GM21786 (cell line): ENCODE results near the gene ZNF14.
"Not testable (repeated sequence)": the region's sequence is repeated elsewhere in the genome, so short reads cannot be mapped to it uniquely, and the experiment has no call there.

Experiments
- ATAC-seq: cut with Tn5 transposase; IDR thresholded peaks from one replicate; pipeline ENCODE4 v1.9.1; 2021; ENCODE audit not compliant: unreplicated experiment

Gene ZNF14

DNA sequence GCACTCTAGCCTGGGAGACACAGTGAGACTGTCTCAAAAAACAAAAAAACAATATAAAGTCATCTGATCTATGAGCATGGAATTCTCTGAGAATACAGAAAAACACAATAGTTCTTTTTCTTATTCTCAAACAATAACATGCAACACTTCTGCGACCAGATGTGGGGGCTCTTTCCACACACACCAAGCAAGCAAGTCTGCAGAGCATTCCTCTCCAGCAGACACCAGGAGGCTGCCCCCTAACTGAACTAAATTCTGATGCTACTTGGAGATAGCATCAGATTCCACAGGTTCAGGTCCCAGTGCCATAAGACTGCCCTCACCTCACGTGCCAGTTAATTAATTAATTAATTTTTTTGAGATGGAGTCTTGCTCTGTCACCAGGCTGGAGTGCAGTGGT lies 36.5 kb downstream of the ZNF14 start:
- ATAC-seq = no peak

DNA sequence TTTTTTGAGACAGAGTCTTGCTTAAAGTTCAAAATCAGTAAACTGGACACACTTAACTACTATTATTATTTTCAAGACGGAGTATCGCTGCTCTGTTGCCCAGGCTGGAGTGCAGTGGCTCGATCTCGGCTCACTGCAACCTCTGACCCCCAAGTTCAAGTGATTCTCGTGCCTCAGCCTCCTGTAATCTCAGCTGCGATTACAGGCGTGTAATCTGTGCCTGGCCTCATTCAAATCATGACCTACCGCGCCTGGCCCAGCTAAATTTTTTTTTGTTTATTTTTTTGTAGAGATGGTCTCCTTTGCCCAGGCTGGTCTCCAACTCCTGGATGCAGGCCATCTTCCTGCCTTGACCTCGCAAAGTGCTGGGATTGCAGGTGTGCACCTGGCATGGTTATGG lies 41.2 kb downstream of the ZNF14 start:
- no peak for ATAC-seq

DNA sequence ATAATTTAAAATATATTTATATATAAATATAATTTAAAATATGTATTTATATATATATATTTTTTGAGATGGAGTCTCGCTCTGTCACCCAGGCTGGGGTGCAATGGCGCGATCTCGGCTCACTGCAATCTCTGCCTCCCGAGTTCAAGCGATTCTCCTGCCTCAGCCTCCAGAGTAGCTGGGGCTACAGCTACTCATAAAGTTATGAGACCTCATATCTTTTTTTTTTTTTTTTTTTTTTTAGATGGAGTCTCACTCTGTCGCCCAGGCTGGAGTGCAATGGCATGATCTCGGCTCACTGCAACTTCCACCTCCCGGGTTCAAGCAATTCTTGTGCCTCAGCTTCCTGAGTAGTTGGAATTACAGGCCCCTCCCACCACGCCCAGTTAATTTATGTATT lies 43.9 kb downstream of the ZNF14 start:
- ATAC-seq = not testable (repeated sequence)

DNA sequence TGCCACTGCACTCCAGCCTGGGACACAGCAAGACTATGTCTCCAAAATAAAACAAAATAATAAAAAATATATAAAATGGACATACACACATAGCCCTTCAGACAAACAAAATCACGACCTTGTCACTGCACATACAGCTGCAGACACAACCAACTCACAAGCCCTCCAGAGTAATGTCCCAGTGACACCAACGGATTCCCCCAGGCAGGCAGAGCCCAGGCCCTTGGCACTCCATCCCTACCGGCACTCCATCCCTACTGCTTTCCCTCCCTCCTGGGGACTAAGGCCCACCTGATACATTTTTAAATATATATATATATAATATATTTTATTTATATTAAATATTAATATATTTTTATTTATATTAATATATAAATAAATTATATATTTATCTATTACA lies 45.8 kb downstream of the ZNF14 start:
- no peak for ATAC-seq

DNA sequence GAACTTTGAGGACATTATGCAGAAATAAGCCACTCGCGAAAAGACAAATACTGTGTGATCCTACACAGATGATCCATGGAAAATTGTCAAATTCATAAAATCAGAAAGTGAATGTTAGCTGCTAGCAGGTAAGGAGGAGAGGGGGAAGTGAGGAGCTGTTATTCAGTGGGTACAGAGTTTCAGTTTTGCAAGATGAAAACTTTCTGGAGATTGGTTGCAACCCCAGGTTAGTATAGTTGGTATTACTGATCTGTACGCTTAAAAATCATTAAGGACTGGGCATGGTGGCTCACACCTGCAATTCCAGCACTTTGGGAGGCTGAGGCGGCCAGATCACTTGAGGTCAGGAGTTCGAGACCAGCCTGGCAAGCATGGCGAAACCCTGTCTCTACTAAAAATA lies 46.3 kb downstream of the ZNF14 start:
- ATAC-seq = no peak

DNA sequence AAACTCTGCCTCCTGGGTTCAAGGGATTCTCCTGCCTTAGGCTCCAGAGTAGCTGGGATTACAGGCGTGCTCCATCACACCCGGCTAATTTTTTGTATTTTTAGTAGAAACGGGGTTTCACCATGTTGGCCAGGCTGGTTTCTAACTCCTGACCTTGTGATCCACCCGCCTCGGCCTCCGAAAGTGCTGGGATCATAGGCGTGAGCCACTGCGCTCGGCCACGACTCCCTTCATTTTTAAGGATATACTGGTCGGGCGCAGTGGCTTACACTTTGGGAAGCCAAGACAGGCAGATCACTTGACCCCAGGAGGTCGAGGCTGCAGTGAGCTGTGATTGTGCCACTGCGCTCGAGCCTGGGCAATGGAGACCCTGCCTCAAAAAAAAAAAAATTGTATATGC lies 46.8 kb downstream of the ZNF14 start:
- not testable (repeated sequence) for ATAC-seq

DNA sequence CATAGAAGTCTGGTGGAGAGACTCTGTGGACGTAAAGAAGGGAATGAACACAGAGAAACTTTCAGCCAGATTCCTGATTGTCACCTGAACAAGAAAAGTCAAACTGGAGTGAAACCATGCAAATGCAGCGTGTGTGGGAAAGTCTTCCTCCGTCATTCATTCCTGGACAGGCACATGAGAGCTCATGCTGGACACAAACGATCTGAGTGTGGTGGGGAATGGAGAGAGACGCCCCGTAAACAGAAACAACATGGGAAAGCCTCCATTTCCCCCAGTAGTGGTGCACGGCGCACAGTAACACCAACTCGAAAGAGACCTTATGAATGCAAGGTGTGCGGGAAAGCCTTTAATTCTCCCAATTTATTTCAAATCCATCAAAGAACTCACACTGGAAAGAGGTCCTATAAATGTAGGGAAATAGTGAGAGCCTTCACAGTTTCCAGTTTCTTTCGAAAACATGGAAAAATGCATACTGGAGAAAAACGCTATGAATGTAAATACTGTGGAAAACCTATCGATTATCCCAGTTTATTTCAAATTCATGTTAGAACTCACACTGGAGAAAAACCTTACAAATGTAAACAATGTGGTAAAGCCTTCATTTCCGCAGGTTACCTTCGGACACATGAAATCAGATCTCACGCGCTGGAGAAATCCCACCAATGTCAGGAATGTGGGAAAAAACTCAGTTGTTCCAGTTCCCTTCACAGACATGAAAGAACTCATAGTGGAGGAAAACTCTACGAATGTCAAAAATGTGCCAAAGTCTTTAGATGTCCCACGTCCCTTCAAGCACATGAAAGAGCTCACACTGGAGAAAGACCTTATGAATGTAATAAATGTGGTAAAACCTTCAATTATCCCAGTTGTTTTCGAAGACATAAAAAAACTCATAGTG lies 53.5 kb downstream of the ZNF14 start:
- no peak for ATAC-seq

DNA sequence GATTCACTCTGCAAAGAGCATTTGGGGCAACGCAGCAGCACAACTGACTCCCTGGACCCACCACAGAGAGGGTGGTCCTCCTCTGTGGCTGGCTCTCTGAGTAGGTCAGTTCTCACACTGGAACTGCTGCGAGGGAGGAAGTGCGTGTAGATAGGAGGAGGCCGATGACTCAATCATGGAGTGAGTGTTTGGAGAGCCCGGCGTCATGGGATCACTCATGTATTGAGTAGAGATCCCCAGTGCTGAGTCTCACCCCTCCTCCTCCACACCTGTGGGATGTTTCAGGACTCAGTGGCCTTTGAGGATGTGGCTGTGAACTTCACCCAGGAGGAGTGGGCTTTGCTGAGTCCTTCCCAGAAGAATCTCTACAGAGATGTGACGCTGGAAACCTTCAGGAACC lies 55.3 kb downstream of the ZNF14 start:
- no peak for ATAC-seq

DNA sequence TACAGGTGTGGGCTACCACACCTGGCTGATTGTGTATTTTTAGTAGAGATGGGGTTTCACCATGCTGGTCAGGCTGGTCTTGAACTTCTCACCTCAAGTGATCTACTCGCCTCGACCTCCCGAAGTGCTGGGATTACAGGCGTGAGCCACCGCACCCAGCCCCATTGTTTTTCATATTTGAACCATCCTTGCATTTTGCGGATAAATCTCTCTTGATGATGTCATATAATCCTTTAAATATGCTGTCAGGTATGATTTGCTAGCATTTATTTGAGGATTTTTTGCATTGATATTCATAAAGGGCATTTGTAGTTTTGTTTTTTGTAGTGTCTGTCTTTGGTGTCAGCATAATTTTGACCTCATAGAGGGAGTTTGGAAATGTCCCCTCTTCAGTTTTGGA lies 58.6 kb downstream of the ZNF14 start:
- no peak for ATAC-seq

DNA sequence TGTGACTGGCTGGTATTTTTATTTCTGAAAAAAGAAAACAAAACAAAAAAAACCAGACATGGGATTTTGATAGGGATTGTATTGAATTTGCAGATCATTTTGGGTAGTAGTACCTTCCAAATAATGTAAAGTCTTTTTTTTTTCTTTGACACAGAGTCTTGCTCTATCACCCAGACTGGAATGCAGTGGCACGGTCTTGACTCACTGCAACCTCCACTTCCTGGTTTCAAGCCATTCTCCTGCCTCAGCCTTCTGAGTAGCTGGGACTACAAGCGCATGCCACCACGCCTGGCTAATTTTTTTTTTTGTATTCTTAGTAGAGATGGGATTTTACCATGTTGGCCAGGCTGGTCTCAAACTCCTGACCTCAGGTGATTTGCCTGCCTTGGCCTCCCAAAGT lies 60.1 kb downstream of the ZNF14 start:
- no peak for ATAC-seq

DNA sequence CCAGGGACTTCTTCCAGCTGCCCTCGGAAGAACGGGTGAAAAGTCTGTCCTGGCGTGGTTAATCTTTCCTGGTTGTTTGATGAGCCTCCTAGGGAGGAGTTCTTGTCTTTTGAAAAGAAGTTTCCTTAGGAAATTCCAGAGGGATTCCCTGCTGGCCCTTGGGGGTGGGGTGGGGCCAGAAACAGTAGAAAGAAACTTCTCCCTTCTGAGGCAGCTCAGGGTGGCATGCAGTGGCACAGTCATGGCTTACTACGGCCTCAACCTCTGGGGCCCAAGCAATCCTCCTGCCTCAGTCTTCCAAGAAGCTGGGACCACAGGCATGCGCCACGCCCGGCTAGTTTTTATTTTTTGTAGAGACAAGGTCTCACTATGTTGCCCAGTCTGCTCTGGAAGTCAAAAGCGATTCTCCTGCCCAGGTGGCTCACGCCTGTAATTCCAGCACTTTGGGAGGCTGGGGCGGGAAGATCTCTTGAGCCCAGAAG lies 62.8 kb downstream of the ZNF14 start:
- ATAC-seq = no peak

DNA sequence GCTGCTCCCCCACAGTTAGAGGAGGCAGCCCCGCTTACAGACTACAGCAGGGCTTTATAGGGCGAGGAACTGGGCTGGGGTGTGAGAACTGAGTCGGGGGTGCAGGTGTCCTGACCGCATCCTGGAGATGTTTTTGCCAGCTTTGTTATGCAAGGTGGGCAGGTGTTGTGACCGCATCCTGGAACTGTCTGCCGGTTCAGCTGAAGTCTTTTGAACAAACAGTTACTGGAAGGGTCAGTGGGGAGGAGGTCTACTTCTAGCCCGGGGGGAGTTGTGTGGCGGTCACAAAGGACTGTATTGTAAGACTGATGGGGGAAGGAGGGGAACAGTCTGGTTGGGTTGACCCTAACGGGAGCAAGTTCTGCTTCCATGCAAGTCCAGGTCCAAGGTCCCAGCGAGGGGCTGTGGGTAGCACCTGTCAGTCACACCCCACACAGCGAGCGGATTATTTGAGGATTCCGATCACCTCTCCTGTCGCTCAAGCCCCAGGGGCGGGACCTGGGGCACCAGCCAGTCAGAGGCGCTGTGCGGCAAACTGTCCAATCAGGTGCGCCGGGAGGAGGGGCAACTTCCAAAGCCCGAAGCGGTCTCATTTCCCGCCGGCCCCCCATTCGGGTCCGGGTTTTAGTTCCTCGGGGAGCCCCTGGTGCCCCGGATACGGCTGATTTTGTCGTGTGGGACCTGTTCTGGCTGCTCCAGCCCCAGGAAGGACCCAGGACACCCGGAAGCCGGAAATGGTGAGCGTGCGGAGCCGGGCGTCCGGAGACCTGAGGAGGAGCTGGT lies 64.5 kb downstream of the ZNF14 start, which contains the start of gene ZNF101:
TSS of gene ZNF101 (plus strand) at position 610 of the 783 bp plus-strand sequence. CDS start at position 735, 125 bp downstream.
- peak; percentile 57 for ATAC-seq

DNA sequence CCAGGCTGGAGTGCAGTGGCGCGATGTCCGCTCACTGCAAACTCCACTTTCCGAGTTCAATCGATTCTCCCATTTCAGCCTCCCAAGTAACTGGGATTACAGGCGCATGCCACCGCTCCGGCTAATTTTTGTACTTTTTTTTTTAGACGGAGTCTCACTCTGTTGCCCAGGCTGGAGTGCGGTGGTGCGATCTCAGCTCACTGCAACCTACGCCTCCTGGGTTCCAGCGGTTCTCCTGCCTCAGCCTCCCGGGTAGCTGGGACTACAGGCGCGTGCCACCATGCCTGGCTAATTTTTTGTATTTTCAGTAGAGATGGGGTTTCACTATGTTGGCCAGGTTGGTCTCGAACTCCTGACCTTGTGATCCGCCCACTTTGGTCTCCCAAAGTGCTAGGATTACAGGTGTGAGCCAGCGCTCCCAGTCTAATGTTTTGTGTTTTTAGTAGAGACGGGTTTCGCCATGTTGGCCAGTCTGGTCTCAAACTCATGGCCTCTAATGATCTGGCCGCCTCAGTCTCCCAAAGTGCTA lies 67.4 kb downstream of the ZNF14 start:
- not testable (repeated sequence) for ATAC-seq

DNA sequence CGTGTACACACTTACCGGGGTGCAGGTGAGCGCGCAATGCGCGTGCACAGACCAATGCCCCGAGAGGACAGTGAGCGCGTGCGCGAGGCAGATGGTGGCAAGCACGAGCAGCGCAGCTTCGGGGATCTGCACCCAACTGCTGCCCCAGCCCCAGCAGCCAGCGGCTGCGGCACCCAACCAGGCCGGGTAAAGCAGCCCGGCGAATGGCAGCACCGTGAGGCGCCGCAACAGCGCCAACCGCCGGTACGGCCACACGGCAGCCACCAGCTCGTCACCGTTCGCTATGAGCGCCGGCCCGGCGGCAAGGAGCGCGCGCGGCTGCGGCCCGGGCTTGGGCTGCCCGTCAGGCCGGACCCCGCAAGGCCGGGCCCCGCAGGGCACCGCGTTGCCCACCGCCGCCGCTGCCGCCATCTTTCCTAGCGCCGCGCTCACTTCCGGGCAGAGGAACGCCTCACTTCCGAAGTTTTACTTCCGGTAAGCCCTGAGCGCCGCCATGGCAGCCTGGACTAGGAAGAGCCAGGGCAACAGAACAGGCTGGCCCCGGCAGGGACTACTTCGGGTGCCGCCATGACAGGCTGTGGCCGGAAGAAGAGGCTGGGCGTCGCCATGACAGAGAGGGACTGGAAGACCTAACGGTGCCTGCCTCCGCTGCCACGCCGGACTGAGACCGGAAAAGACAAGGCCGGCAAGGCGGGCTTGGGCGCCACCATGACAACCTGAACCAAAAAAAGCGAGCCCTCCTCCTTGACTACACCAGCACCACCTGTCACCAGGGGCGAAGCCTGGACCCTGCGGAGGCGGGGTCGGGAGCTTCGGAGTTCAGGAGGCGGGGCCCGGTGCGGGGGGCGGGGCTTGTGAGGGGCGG lies 69.4 kb downstream of the ZNF14 start, which contains the start of gene ATP13A1:
TSS of gene ATP13A1 (minus strand) at position 421 of the 865 bp plus-strand sequence. CDS start at position 411, 10 bp downstream.
- peak; percentile 71 for ATAC-seq

DNA sequence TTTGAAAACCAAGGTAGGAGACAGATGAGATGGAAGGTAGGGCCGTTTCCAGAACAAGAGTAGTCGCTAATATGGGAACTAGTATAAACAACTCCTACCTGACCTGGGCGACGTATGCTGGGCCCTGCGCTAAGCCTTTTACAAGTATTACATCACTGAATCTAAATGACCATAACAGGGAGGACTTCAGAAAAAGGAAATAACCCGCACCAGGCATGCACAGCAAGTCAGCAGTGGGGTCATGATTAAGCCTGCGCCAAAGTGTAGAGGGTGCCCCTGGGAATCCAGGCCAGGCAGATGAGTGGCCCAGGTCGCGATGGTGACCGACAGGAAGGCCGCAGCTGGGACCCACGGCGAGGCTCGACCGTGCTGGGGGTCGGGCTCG lies 70.0 kb downstream of the ZNF14 start:
- ATAC-seq = no peak

DNA sequence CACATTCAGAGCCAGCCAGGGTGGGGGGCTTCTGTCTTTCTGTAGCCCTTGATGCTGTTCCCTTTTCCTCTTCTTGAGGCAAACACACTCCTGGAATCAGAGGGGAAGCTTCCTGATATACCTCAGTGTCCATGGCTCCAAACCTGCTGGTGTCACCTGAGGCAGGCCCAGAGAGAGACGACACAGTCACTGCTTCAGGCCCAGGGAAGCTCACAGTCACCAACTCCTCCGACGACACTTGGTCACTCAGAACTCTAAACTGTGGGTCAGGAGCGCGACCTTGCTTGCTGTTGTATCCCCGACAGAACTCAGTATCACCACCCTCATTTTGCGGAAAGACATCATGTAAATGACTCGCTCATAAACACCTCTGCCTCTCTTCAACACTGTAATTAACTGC lies 70.6 kb downstream of the ZNF14 start:
- no peak for ATAC-seq

DNA sequence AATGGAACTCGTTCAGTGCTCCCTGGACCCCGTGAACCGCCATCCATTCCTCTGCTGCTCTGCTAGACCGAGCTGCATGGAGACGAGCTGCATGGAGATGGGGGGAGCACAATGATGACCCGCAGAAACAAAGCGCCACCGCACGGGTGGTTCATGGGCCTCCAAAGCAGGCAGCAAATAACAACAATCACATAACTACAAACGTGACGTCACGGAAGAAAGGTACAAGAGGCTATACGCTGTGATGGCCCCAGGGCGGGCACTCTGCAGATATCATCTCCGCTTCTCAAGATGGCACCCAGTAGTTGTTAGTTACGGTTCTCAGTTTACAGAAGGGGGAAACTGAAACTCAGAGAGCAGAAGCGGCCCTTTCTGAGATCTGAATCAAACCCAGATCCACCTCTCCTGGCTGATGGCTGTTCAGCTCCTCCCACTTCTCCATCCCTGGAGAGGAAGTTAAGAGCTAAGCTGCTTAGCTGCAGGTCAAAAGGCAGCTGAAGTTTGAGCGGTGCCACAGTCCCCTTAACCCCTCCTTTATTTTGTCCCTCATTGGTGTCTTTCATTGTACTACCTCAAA lies 71.1 kb downstream of the ZNF14 start:
- peak; percentile 43 for ATAC-seq

DNA sequence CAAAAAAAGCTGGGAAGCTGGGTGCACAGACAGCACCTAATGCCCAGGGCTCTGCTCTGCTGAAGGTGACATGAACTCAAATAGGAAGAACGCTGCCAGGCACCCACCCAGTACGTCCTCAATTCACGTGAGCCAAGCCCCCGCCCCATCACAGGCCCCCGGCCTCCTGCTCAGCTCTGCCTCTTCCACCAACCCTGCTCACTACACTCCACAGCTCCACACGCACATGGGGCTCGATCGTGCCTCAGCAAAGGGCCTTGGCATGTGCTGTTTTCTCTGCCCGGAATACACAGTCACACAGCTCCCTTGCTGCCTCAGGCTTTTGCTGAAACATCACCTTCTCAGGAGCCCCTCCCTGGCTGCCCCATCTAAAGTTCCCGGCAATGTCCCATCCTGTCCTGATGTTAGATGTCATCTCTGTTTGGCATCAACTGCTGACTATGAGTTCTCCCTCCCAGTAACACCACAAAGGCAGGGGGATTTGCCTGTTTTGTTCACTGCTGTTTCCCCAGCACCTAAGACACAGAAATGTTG lies 71.7 kb downstream of the ZNF14 start:
- no peak for ATAC-seq
